Endothelial cell of umbilical vein (primary cell): ENCODE measurements around the gene PLXDC2.

Experiments used
- CTCF ChIP-seq, 2 donors: IDR thresholded peaks; 1 replicate in 1 of 2; 2 replicates in 1 of 2; pipeline ENCODE4 v1.5.1; 2011; ENCODE audit warnings: low read length in 2 of 2, mild to moderate bottlenecking in 2 of 2, moderate library complexity in 2 of 2, control low read depth in 1 of 2, inconsistent platforms in 1 of 2, low read depth in 1 of 2; ENCODE audit not compliant: insufficient read depth in 1 of 2; ENCODE audit errors: extremely low read depth in 1 of 2
- EZH2 ChIP-seq: IDR thresholded peaks from 2 replicates; pipeline ENCODE4 v1.6.1; 2012; ENCODE audit warnings: borderline replicate concordance, low read depth, mild to moderate bottlenecking, moderate library complexity, low read length, inconsistent platforms; ENCODE audit not compliant: severe bottlenecking
- FOS ChIP-seq: IDR thresholded peaks from 2 replicates; pipeline ENCODE4 v1.6.1; 2011; ENCODE audit warnings: mild to moderate bottlenecking, low read length, moderate library complexity, borderline replicate concordance; ENCODE audit not compliant: insufficient read depth
- JUN ChIP-seq: IDR thresholded peaks from 2 replicates; pipeline ENCODE4 v1.6.1; 2011; ENCODE audit warnings: borderline replicate concordance, low read depth; ENCODE audit not compliant: insufficient read length, insufficient read depth
- MYC ChIP-seq: IDR thresholded peaks from one replicate; pipeline ENCODE4 v1.6.1; 2011; ENCODE audit warnings: mild to moderate bottlenecking, low read depth, low read length

GRCh38 chr10:19876570-19876969, 60.3 kb downstream of the PLXDC2 start:
- TF ChIP-seq CTCF (IDR thresholded peaks at IDR 0.05; ENCODE audit: extremely low read depth in 1 of 2, insufficient read depth in 1 of 2, low read depth in 1 of 2, low read length in 2 of 2) (no peak), FOS (no peak), MYC (no peak), EZH2 (no peak), JUN (no peak)
